K562 (cell line): ENCODE results near the gene TBX3. TPM values are rescaled to one million over a fixed set of nuclear protein-coding genes. Genes with fewer than 3 reads are reported as not detected.

Source experiments
- ERF ChIP-seq: fragments of 450-650 bp; formaldehyde crosslinking; IDR thresholded peaks from 2 replicates; pipeline ENCODE4 v1.4.0; 2020; ENCODE audit warnings: mild to moderate bottlenecking, mixed read lengths
- OTX1 ChIP-seq: fragments of 450-650 bp; formaldehyde crosslinking; IDR thresholded peaks from 2 replicates; pipeline ENCODE4 v1.4.0; 2022; ENCODE audit warnings: mild to moderate bottlenecking
- polyA plus RNA-seq, 8 experiments: library from polyadenylated mRNA; depleted of rRNA in 4 of 8; stranded (reverse) in 5 of 8; unstranded in 3 of 8; fragments of >200 nt; fragmentation: Nextera tagmentation in 2 of 8; fragmentation: Illumina TruSeq in 1 of 8; extraction: Ambion mirVana in 2 of 8; extraction: Trizol in 1 of 8; gene quantifications; 2 replicates each; pipeline versions ENCODE4 v1.2.1 to v1.2.3, GENCODE V29; 2011 to 2014; ENCODE audit warnings: inconsistent platforms in 1 of 8, missing spikeins in 1 of 8
- total RNA-seq, 7 experiments: library from RNA; depleted of rRNA in 6 of 7; stranded (reverse); fragments of >200 nt in 6 of 7; fragmentation: Illumina TruSeq in 2 of 7; extraction: Trizol in 2 of 7; gene quantifications; 2 replicates each; pipeline versions ENCODE4 v1.2.1 to v1.2.3, GENCODE V29; 2011 to 2021; ENCODE audit warnings: low replicate concordance in 1 of 7
- TF ChIP-seq, protein P1 (sequence below): sonication (generic); formaldehyde crosslinking; IDR thresholded peaks from 2 replicates; pipeline ENCODE4 v1.4.0; 2020; ENCODE audit warnings: mild to moderate bottlenecking, missing genetic modification reagents
- TF ChIP-seq, protein P2 (sequence below): IDR thresholded peaks from 2 replicates; pipeline ENCODE4 v1.6.1; 2016; ENCODE audit warnings: missing genetic modification characterization, missing compliant biosample characterization
- TF ChIP-seq, protein P3 (sequence below): fragments of 250-450 bp; sonication (Bioruptor Pico); IDR thresholded peaks from 2 replicates; pipeline ENCODE4 v1.8.0; 2021; ENCODE audit warnings: borderline replicate concordance, mild to moderate bottlenecking, moderate library complexity; ENCODE audit not compliant: poor library complexity, severe bottlenecking

TBX3 gene
- total and polyA plus RNA-seq, 9 of the 15 experiments (the other 6 are each of a cell fraction or from before 2014, with no cell fraction given) = 0.03 to 0.60 (median 0.19) TPM

DNA sequence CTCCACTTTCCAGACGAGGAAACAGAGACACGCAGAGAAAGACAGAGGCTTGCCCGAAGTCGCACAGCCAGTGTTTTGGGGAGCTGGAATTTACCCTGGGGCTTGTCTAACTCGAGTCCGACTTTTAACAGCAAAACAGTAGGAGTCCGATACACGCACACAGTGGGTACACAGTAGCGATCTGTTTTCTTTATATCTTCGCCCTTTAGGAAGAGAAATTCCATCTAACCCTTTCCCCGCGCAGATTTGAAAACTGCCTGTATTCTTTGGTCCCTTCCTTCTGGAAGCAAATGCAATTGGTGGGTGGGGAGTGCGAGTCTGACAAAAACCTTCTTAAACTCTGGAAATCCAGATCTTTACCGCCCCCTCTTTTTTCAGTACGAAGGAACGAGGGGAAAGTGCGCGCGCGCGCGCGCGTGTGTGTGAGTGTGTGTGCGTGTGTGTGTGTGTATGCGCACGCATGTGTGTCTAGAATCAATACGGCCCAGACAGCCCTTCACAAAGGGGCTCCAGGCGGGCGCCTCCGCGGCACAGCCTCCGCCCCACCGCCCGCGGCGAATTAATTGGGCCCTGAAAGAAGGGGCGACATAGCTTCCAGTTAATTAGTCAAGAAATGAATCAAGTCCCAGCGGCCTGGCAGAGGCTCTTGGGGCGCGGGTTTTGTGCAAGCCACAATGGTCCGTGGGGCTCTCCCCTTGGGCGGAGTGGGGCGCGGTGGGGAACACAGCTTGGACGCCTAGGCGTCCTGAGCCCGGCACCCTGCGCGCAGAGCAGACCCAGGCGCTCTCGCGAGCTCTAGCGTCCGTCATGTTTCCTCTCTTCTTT lies 14.0 kb upstream of the TBX3 start (continued):
- TF ChIP-seq, protein P1, sequence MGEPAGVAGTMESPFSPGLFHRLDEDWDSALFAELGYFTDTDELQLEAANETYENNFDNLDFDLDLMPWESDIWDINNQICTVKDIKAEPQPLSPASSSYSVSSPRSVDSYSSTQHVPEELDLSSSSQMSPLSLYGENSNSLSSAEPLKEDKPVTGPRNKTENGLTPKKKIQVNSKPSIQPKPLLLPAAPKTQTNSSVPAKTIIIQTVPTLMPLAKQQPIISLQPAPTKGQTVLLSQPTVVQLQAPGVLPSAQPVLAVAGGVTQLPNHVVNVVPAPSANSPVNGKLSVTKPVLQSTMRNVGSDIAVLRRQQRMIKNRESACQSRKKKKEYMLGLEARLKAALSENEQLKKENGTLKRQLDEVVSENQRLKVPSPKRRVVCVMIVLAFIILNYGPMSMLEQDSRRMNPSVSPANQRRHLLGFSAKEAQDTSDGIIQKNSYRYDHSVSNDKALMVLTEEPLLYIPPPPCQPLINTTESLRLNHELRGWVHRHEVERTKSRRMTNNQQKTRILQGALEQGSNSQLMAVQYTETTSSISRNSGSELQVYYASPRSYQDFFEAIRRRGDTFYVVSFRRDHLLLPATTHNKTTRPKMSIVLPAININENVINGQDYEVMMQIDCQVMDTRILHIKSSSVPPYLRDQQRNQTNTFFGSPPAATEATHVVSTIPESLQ = no peak
- TF ChIP-seq, protein P2, sequence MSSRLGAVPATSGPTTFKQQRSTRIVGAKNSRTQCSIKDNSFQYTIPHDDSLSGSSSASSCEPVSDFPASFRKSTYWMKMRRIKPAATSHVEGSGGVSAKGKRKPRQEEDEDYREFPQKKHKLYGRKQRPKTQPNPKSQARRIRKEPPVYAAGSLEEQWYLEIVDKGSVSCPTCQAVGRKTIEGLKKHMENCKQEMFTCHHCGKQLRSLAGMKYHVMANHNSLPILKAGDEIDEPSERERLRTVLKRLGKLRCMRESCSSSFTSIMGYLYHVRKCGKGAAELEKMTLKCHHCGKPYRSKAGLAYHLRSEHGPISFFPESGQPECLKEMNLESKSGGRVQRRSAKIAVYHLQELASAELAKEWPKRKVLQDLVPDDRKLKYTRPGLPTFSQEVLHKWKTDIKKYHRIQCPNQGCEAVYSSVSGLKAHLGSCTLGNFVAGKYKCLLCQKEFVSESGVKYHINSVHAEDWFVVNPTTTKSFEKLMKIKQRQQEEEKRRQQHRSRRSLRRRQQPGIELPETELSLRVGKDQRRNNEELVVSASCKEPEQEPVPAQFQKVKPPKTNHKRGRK (tag) = no peak
- TF ChIP-seq, protein P3, sequence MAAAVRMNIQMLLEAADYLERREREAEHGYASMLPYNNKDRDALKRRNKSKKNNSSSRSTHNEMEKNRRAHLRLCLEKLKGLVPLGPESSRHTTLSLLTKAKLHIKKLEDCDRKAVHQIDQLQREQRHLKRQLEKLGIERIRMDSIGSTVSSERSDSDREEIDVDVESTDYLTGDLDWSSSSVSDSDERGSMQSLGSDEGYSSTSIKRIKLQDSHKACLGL (CRISPR knock-in tag) = no peak
- no peak for TF ChIP-seq OTX1 (CRISPR knock-in tag)
- TF ChIP-seq ERF (CRISPR knock-in tag) = no peak
